Activated CD8-positive, alpha-beta memory T cell treated with anti-CD3 and anti-CD28 coated beads, Interleukin-2, amount 10 ng/mL, durations not matched to agents 7 days and 5 days (primary cell): ENCODE results near the gene HEPHL1. TPM values are rescaled to one million over a fixed set of nuclear protein-coding genes. Genes with fewer than 3 reads are reported as not detected.
A peak's percentile ranks its signal among the peaks of the same experiment; 100 is the strongest.
"Not testable (repeated sequence)": the region's sequence is repeated elsewhere in the genome, so short reads cannot be mapped to it uniquely, and the experiment has no call there.

ENCODE experiments used
- ATAC-seq: fragments of 150-1000 bp; cut with Tn5 transposase; one replicate; pipeline ENCODE4 v1.10.0; 2021; ENCODE audit warnings: moderate library complexity
- CTCF ChIA-PET: fragments of 350-600 bp; sonication (Branson Sonifier 250); formaldehyde crosslinking; loops from one replicate; lab custom pipeline; 2021; ENCODE audit warnings: antibody characterized with exemption; lab: Charles Lee
- DNase-seq: peaks from one replicate; pipeline ENCODE4 v3.0.0-alpha.2; 2020
- H3K27ac Mint-ChIP-seq: one replicate; pipeline ENCODE4 v1.8.0; 2021; ENCODE audit warnings: mild to moderate bottlenecking, mixed read lengths
- H3K27me3 Mint-ChIP-seq: one replicate; pipeline ENCODE4 v1.8.0; 2021; ENCODE audit warnings: mixed read lengths
- H3K36me3 Mint-ChIP-seq: one replicate; pipeline ENCODE4 v1.8.0; 2021; ENCODE audit warnings: mild to moderate bottlenecking, mixed read lengths
- H3K4me1 Mint-ChIP-seq: one replicate; pipeline ENCODE4 v1.8.0; 2021; ENCODE audit warnings: mixed read lengths
- H3K4me3 Mint-ChIP-seq: one replicate; pipeline ENCODE4 v1.8.0; 2021; ENCODE audit warnings: mild to moderate bottlenecking, moderate library complexity, mixed read lengths
- H3K9me3 Mint-ChIP-seq: one replicate; pipeline ENCODE4 v1.8.0; 2022; ENCODE audit warnings: low read depth, mixed read lengths
- total RNA-seq, 2 experiments: library from RNA; stranded (reverse); gene quantifications; one replicate each; pipeline ENCODE4 v1.2.3, GENCODE V29; 2021

The HEPHL1 gene
- total RNA-seq, 2 experiments from 2014 or later: not detected

GRCh38 chr11:94145431-94145830, 124.3 kb downstream of the HEPHL1 start:
- H3K4me1 Mint-ChIP-seq: peaks cover 41% of the 10 kb centered on the region
- CTCF ChIA-PET: no interaction called here
- ATAC-seq (no peak), DNase-seq (no peak)
- no peak overlapping the region for H3K27ac Mint-ChIP-seq
- H3K27me3 Mint-ChIP-seq: no peaks in the 10 kb centered on the region
- no peak overlapping the region for H3K4me3 Mint-ChIP-seq
- H3K36me3 Mint-ChIP-seq: no peaks in the 10 kb centered on the region
- no peaks in the 10 kb centered on the region for H3K9me3 Mint-ChIP-seq

GRCh38 chr11:94145916-94146315, 124.8 kb downstream of the HEPHL1 start:
- DNase-seq (no peak), ATAC-seq (no peak)
- Mint-ChIP-seq H3K27ac (no peak overlapping the region), H3K27me3 (no peaks in the 10 kb centered on the region), H3K4me1 (peaks cover 43% of the 10 kb centered on the region), H3K4me3 (no peak overlapping the region), H3K9me3 (no peaks in the 10 kb centered on the region), H3K36me3 (no peaks in the 10 kb centered on the region)
- CTCF ChIA-PET: no interaction called here

DNA sequence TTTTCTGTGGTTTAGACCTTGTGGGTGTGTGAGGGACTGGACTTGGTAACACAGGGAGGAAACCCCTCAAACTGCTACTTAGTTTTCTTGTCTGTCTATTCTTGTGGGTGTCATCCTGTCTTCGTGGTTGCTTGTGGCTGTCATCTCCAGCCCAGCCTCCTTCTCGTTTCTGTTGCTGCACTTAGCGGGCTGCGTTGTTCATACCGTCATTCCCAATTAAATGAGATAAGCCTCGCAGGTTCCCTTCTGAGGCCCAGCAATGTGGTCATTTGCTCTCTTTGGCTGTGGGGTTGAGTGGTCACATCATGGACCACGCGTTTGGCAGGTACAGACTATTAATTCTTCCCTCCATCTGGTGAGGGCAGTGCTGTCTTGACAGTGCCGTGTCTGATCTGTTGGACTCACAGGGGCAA, 126.3 kb downstream of the HEPHL1 start:
- no peaks in the 10 kb centered on the region for H3K9me3 Mint-ChIP-seq

DNA sequence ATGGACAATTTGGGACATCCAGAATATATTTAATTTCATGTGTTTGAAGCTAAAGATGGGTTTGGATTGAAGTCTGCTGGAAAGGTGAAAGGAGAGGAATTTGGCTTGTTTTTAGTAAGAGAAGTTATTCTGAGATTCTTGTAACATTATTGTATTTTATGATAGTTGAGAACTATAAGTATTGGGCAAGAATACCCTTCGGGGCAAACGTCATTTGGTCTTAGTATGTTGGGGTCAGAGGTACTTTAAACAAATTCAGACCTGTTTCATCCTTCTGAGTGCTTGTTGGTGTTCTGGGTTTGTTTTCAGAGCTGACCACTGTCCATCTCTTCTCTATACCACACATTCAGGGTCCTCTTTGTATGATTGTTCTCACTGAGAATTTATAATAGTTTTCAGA, 127.0 kb downstream of the HEPHL1 start:
- H3K36me3 Mint-ChIP-seq: no peaks in the 10 kb centered on the region
- no peaks in the 10 kb centered on the region for H3K9me3 Mint-ChIP-seq
- ATAC-seq (no peak), DNase-seq (no peak)
- CTCF ChIA-PET: no interaction called here
- no peak overlapping the region for H3K27ac Mint-ChIP-seq
- no peaks in the 10 kb centered on the region for H3K27me3 Mint-ChIP-seq
- H3K4me3 Mint-ChIP-seq: no peak overlapping the region
- H3K4me1 Mint-ChIP-seq: peaks cover 57% of the 10 kb centered on the region

More for the DNA sequence above, 126.3 kb downstream of the HEPHL1 start:
- peaks cover 50% of the 10 kb centered on the region for H3K4me1 Mint-ChIP-seq
- H3K4me3 Mint-ChIP-seq: no peak overlapping the region
- CTCF ChIA-PET: no interaction called here
- no peak overlapping the region for H3K27ac Mint-ChIP-seq
- ATAC-seq (peak; percentile 77), DNase-seq (peak; percentile 66)
- no peaks in the 10 kb centered on the region for H3K36me3 Mint-ChIP-seq
- no peaks in the 10 kb centered on the region for H3K27me3 Mint-ChIP-seq

- Mint-ChIP-seq H3K27me3 (no peaks in the 10 kb centered on the region), H3K36me3 (peaks cover 2% of the 10 kb centered on the region), H3K9me3 (no peaks in the 10 kb centered on the region), H3K4me1 (peaks cover 57% of the 10 kb centered on the region), H3K4me3 (no peak overlapping the region), H3K27ac (no peak overlapping the region)
- CTCF ChIA-PET: no interaction called here
- DNase-seq: no peak
- ATAC-seq: no peak
These were observed 128.4 kb downstream of the HEPHL1 start for GRCh38 chr11:94149431-94150017.

DNA sequence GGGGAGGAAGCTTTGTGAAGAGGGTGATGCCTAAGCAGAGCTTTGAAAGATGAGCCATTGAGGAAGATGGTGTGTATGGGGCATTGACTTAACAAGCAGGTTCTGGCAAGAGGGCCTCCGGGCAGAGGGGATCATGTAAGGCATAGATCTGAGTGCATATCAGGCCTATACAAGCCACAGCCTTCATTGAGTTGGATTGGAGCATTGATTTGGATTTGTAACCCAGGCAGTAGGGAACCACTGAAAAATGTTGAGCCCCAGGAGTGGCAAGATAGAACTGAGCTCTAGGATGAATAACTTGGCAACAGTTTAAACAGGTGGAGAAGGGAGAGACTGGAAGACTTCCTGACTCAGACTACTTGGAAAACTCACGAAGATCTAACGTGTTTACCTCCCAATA, 128.9 kb downstream of the HEPHL1 start:
- Mint-ChIP-seq H3K9me3 (no peaks in the 10 kb centered on the region), H3K27me3 (no peaks in the 10 kb centered on the region), H3K4me1 (peaks cover 56% of the 10 kb centered on the region), H3K36me3 (peaks cover 2% of the 10 kb centered on the region), H3K4me3 (no peak overlapping the region), H3K27ac (no peak overlapping the region)
- no peak for ATAC-seq
- no peak for DNase-seq
- CTCF ChIA-PET: no interaction called here

DNA sequence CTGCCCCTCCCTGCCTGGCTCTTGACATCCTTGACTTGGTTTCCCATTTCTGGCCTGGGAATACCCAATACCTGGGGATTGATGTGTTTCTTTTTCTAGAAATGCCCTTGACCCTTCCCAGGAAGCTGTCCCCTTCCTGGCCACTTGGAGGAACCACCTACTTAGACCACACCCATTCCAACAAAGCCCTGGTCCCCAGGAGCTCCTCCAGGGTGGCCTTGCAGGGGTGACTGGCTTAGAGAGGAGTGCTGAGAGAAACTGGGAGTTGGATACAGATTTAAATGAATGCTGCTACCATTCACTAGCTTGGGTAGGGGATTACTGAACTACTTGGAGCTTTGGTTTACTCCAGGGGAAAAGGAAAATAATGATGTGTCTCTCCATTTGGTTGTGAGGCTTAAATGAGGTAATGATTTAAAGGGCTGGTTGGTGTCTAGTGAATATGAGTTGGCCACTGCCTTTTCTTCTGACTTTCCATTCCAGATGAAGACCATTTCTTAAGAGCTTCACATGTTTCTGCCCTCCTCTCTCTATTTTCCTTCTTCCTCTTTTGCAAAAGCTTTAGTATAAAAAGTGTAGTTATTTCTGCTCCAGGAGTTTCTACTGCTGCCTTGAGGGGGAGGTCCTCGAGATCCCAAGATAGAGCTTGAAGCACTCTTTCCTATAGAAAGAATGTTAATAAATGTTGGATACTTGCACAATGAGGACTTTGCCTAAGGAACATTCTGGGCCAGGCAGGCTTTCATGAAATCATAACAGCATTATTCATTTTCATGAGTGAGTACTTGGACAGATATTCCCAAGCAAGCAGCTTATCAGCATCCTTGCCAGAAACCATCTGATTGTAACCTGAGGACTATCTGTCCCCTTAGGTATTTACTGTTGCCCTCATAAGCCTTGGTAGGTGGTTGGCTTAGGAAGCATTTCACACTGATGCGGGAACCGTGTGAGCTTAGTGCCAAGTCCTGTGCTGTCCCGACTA, 129.8 kb downstream of the HEPHL1 start:
- ATAC-seq (no peak), DNase-seq (no peak)
- peaks cover 51% of the 10 kb centered on the region for H3K4me1 Mint-ChIP-seq
- no peak overlapping the region for H3K4me3 Mint-ChIP-seq
- no peak overlapping the region for H3K27ac Mint-ChIP-seq
- CTCF ChIA-PET: no interaction called here
- peaks cover 8% of the 10 kb centered on the region for H3K36me3 Mint-ChIP-seq
- no peaks in the 10 kb centered on the region for H3K9me3 Mint-ChIP-seq
- H3K27me3 Mint-ChIP-seq: no peaks in the 10 kb centered on the region

DNA sequence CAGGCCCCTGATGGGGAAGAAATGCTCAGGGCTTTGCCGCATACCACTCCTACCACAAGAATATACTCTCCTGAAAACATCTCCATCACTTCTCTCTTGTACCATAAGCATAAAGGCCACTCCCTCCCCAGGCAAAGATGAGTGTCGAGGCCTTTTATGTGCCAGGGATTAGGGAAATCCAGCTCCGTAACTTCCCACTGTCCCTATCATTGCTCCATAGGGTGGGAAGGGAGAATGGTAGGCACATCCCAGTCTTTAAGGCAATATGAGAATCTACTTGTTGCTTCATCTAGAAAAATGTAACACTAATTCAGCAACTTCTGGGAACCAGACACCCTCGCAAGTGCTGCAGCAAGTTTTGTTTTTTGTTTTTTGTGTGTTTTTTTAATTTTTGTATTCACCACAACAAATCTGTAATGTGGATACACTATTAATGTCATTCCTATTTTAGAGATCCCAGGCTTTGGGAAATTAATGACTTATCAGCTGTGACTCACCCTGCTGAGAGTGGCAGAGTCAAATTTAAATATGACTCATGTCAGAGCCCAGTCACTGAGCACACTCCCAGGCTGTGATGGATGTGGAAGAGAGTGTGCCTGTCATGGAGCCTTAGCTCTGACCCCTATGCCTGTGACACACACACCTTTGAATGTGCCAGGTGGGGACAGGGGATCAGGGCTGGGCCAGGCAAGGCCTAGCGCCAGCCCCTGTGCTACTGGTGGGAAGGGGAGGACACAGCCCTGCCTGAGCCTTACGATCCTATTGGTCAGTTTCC, 130.9 kb downstream of the HEPHL1 start:
- Mint-ChIP-seq H3K9me3 (no peaks in the 10 kb centered on the region), H3K27me3 (no peaks in the 10 kb centered on the region), H3K36me3 (peaks cover 15% of the 10 kb centered on the region), H3K27ac (no peak overlapping the region), H3K4me3 (no peak overlapping the region), H3K4me1 (peaks cover 46% of the 10 kb centered on the region)
- CTCF ChIA-PET: no interaction called here
- ATAC-seq (peak; percentile 49), DNase-seq (no peak)

DNA sequence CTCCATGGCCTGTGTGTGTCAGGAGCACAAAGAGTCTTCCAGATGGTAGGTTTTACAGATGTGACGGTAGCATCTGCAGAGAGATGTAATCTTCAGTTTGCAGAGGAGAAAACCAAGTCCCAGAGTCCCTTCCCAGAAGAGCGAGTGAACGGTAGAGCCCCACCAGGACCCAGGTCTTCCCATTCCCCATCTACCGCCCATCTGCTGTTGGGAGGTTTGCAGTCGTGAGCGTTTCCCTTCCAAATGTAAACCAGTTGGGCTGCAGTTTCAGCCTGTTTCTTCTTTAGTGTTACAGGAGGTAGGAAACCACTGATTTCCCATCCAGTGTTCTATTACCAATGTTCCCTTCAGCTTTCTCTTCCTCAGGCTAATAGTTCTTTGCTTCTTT, 131.5 kb downstream of the HEPHL1 start:
- CTCF ChIA-PET: no interaction called here
- H3K27ac Mint-ChIP-seq: no peak overlapping the region
- H3K36me3 Mint-ChIP-seq: peaks cover 17% of the 10 kb centered on the region
- no peak overlapping the region for H3K4me3 Mint-ChIP-seq
- H3K9me3 Mint-ChIP-seq: no peaks in the 10 kb centered on the region
- H3K27me3 Mint-ChIP-seq: no peaks in the 10 kb centered on the region
- ATAC-seq (no peak), DNase-seq (no peak)
- H3K4me1 Mint-ChIP-seq: peaks cover 40% of the 10 kb centered on the region

DNA sequence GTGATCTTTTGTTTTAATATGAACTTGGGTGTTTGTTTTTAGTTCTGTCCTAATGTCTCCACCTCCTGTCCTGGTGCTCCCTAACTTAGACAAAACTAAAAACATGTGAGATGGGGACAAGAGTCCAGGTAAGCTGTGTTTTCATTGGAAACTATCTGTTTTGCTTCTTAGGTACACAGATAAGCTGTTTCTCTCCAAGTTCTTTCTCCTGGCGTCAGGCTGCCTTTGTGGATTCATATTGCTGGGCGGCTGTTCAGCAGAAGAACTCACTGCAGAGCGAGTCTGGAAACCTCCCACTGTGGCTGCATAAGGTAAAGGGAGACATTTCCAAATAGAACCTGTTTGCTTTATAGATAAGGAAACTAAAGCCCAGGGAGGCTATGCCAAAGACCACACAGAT, 132.2 kb downstream of the HEPHL1 start:
- CTCF ChIA-PET: no interaction called here
- DNase-seq (no peak), ATAC-seq (no peak)
- peaks cover 18% of the 10 kb centered on the region for H3K36me3 Mint-ChIP-seq
- H3K9me3 Mint-ChIP-seq: no peaks in the 10 kb centered on the region
- H3K27ac Mint-ChIP-seq: no peak overlapping the region
- H3K27me3 Mint-ChIP-seq: no peaks in the 10 kb centered on the region
- no peak overlapping the region for H3K4me3 Mint-ChIP-seq
- peaks cover 34% of the 10 kb centered on the region for H3K4me1 Mint-ChIP-seq

GRCh38 chr11:94154095-94154856, 133.1 kb downstream of the HEPHL1 start:
- Mint-ChIP-seq H3K27me3 (no peaks in the 10 kb centered on the region), H3K4me1 (peaks cover 27% of the 10 kb centered on the region), H3K4me3 (no peak overlapping the region)

DNA sequence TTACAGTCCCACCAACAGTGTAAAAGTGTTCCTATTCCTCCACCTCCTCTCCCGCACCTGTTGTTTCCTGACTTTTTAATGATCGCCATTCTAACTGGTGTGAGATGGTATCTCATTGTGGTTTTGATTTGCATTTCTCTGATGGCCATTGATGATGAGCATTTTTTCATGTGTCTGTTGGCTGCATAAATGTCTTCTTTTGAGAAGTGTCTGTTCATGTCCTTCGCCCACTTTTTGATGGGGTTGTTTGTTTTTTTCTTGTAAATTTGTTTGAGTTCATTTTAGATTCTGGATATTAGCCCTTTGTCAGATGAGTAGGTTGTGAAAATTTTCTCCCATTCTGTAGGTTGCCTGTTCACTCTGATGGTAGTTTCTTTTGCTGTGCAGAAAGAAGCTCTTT, 136.2 kb downstream of the HEPHL1 start:
- H3K4me3 Mint-ChIP-seq, ATAC-seq, DNase-seq, H3K4me1 Mint-ChIP-seq, H3K9me3 Mint-ChIP-seq, H3K27me3 Mint-ChIP-seq, H3K27ac Mint-ChIP-seq, CTCF ChIA-PET: not testable (repeated sequence)
- peaks cover 25% of the 10 kb centered on the region for H3K36me3 Mint-ChIP-seq

More at GRCh38 chr11:94154095-94154856, 133.1 kb downstream of the HEPHL1 start:
- H3K27ac Mint-ChIP-seq: no peak overlapping the region
- H3K9me3 Mint-ChIP-seq: no peaks in the 10 kb centered on the region
- CTCF ChIA-PET: no interaction called here
- no peak for DNase-seq
- peaks cover 18% of the 10 kb centered on the region for H3K36me3 Mint-ChIP-seq
- no peak for ATAC-seq
